ENCODE data around the gene NFIC. TPM values are rescaled to one million over a fixed set of nuclear protein-coding genes. Genes with fewer than 3 reads are reported as not detected.

NFIC gene
- total RNA-seq, 1 experiment from 2014 or later = 8.0 TPM

DNA sequence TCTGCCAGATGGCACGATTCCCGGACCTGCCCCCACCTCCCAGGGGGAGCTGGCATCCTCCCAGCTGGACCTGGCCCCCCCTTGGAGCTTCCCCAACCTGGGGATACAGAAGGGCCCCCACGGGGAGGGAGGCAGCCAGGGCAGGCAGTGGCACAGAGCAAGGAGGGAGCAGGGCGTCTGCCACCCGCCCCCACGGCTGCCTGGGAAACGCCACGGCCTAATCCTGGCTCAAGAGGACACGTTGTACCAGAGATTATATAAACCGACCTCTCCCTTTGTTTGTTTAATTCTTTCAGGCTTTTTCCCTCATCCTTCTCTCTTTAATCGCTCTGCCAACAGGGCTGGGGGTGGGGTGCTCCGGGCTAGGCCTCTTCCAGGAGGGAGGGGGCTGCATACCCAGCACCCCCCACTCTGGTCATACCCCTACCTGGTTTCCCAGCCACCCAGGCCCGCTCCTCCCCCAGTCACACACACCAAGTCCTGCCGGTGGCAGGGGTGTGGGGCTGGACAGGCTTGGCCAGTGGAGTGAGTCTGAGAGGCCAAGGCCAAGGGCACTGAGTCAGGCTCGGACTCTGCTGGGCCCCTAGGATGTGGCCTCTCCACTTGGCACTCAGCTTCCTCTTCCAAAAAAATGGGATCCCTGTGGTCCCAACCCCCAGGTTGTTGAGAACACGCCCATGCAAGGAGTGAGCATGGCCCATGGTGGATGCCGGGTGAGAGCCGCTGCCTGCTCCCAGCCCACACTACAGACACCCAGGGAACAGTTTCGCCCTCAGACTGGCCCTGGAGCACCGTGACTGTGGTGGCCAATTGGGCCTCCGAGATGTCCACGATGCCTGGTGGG lies 29.5 kb upstream of the NFIC start:
- Histone ChIP-seq H3K27ac (ENCODE audit: insufficient read length, low read depth, low read length) (no peak overlapping the region), H3K56ac (ENCODE audit: insufficient read length, low read depth, low read length) (no peak overlapping the region), H3K9me3 (ENCODE audit: control insufficient read depth, low read depth, low read length) (no peaks in the 10 kb centered on the region), H3K18ac (ENCODE audit: insufficient read length, low read depth, low read length) (no peak overlapping the region), H3K23ac (ENCODE audit: insufficient read length, low read depth, low read length) (no peak overlapping the region), H2BK12ac (ENCODE audit: insufficient read length, low read depth, low read length) (no peak overlapping the region), H3K79me1 (ENCODE audit: insufficient read depth, low read depth, low read length, poor library complexity, severe bottlenecking) (no peaks in the 10 kb centered on the region), H4K5ac (ENCODE audit: insufficient read length, low read depth, low read length) (no peak overlapping the region), H3K23me2 (ENCODE audit: insufficient read length, low read depth, low read length, poor library complexity, severe bottlenecking) (no peaks in the 10 kb centered on the region), H3K4me1 (ENCODE audit: insufficient read depth, low read length) (no peaks in the 10 kb centered on the region), H3K4me2 (ENCODE audit: insufficient read depth, insufficient read length, low read length) (no peak overlapping the region), H2BK15ac (ENCODE audit: low read depth, low read length) (no peak overlapping the region), H2AK5ac (ENCODE audit: insufficient read length, low read length) (no peak overlapping the region), H3K9ac (ENCODE audit: extremely low read depth, insufficient read length, low read length) (no peak overlapping the region), H3K14ac (ENCODE audit: insufficient read depth, low read length) (no peak overlapping the region), H2AFZ (ENCODE audit: low read length) (no peak overlapping the region), H2BK20ac (ENCODE audit: low read depth, low read length, poor library complexity, severe bottlenecking) (no peak overlapping the region), H3K79me2 (ENCODE audit: insufficient read depth, low read length) (no peaks in the 10 kb centered on the region), H2BK120ac (ENCODE audit: low read depth, low read length, poor library complexity, severe bottlenecking) (no peak overlapping the region), H3T11ph (ENCODE audit: low read length) (no peak overlapping the region), H4K20me1 (ENCODE audit: control insufficient read depth, insufficient read depth, insufficient read length) (no peaks in the 10 kb centered on the region), H4K91ac (ENCODE audit: insufficient read length, low read depth, low read length) (no peak overlapping the region), H2BK5ac (ENCODE audit: insufficient read length, low read length) (no peak overlapping the region), H3K4ac (ENCODE audit: low read depth, low read length) (no peak overlapping the region), H4K8ac (replicated peaks; ENCODE audit: insufficient read length, low read depth, low read length) (no peak overlapping the region), H3K27me3 (ENCODE audit: insufficient read depth, low read length) (no peaks in the 10 kb centered on the region; the same call in 1 of the 2 replicates)
- Mint-ChIP-seq H3K4me1 (no peaks in the 10 kb centered on the region), H3K27ac (no peak overlapping the region), H3K36me3 (ENCODE audit: insufficient read depth in 1 of 3, low read depth in 3 of 3) (no peaks in the 10 kb centered on the region), H3K9me3 (no peaks in the 10 kb centered on the region; a peak in 2 of 5 replicates), H3K27me3 (ENCODE audit: low read depth) (peaks cover 55% of the 10 kb centered on the region), H3K4me3 (no peak overlapping the region)
- WGBS (ENCODE audit: extremely low coverage, insufficient read length, low lambda C conversion rate) = no CpG with 5 or more reads among the region's 22 CpGs
- no peak for DNase-seq
- TF ChIP-seq, protein P1, sequence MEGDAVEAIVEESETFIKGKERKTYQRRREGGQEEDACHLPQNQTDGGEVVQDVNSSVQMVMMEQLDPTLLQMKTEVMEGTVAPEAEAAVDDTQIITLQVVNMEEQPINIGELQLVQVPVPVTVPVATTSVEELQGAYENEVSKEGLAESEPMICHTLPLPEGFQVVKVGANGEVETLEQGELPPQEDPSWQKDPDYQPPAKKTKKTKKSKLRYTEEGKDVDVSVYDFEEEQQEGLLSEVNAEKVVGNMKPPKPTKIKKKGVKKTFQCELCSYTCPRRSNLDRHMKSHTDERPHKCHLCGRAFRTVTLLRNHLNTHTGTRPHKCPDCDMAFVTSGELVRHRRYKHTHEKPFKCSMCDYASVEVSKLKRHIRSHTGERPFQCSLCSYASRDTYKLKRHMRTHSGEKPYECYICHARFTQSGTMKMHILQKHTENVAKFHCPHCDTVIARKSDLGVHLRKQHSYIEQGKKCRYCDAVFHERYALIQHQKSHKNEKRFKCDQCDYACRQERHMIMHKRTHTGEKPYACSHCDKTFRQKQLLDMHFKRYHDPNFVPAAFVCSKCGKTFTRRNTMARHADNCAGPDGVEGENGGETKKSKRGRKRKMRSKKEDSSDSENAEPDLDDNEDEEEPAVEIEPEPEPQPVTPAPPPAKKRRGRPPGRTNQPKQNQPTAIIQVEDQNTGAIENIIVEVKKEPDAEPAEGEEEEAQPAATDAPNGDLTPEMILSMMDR (conservative IDR thresholded peaks at IDR 0.05) = no peak
